MCF 10A (cell line): Measurements from ENCODE around the gene PACC1. TPM values are rescaled to one million over a fixed set of nuclear protein-coding genes. Genes with fewer than 3 reads are reported as not detected.
A peak's percentile ranks its signal among the peaks of the same experiment; 100 is the strongest.

ENCODE experiments used
- BruUV-seq: library from RNA; stranded (reverse); fragments of 400-500 nt; replicated peaks from 2 replicates; lab custom pipeline; 2021; lab: Mats Ljungman, UMichigan
- CTCF ChIA-PET: fragments of 300-600 bp; sonication (Branson Sonifier 250); formaldehyde crosslinking; extraction: SDS; loops from one replicate; lab custom pipeline; 2021; ENCODE audit warnings: antibody characterized with exemption, inconsistent platforms; lab: Yijun Ruan, JAX
- POLR2A ChIA-PET: fragments of 300-600, 350-650 bp; sonication (Branson Sonifier 250); formaldehyde crosslinking; extraction: SDS; loops from one replicate; lab custom pipeline; 2020; ENCODE audit warnings: antibody characterized with exemption, inconsistent platforms; lab: Yijun Ruan, JAX
- DNase-seq: peaks from one replicate; pipeline ENCODE4 v3.0.0-alpha.2; 2018; ENCODE audit not compliant: unreplicated experiment
- H3K27ac Mint-ChIP-seq: one replicate; pipeline ENCODE4 v1.8.0; 2022; ENCODE audit warnings: mild to moderate bottlenecking, low read depth, mixed read lengths; ENCODE audit not compliant: unreplicated experiment
- H3K27me3 Mint-ChIP-seq: one replicate; pipeline ENCODE4 v1.8.0; 2022; ENCODE audit warnings: mixed read lengths; ENCODE audit not compliant: insufficient read depth, unreplicated experiment
- H3K36me3 Mint-ChIP-seq: one replicate; pipeline ENCODE4 v1.8.0; 2022; ENCODE audit warnings: mild to moderate bottlenecking, moderate library complexity, mixed read lengths; ENCODE audit not compliant: insufficient read depth, unreplicated experiment
- H3K4me1 Mint-ChIP-seq: one replicate; pipeline ENCODE4 v1.8.0; 2022; ENCODE audit warnings: mixed read lengths; ENCODE audit not compliant: insufficient read depth, unreplicated experiment
- H3K4me3 Mint-ChIP-seq: one replicate; pipeline ENCODE4 v1.8.0; 2022; ENCODE audit warnings: mild to moderate bottlenecking, moderate library complexity, mixed read lengths; ENCODE audit not compliant: unreplicated experiment
- H3K9me3 Mint-ChIP-seq: one replicate; pipeline ENCODE4 v1.8.0; 2022; ENCODE audit warnings: mixed read lengths; ENCODE audit not compliant: unreplicated experiment
- CTCF ChIP-seq: fragments of 200-600 bp; IDR thresholded peaks from one replicate; pipeline ENCODE4 v1.8.0; 2022; ENCODE audit warnings: antibody characterized with exemption, mild to moderate bottlenecking; ENCODE audit not compliant: unreplicated experiment
- intact Hi-C: fragments of 100-400 bp; cut with micrococcal nuclease; formaldehyde crosslinking; loops from 2 replicates; pipeline ENCODE4 v1.14.1; 2022
- total RNA-seq: library from RNA; stranded (reverse); gene quantifications from 2 replicates; pipeline ENCODE4 v1.2.3, GENCODE V29; 2022

The PACC1 gene
- total RNA-seq, 1 experiment from 2014 or later, result 23.3 TPM

GRCh38 chr1:212366901-212367300, 47.8 kb downstream of the PACC1 start:
- intact Hi-C loops, result no loop called here
- H3K27me3 Mint-ChIP-seq, result no peaks in the 10 kb centered on the region
- peaks cover 15% of the 10 kb centered on the region for H3K4me1 Mint-ChIP-seq
- peak; percentile 81 for DNase-seq
- no peaks in the 10 kb centered on the region for H3K9me3 Mint-ChIP-seq
- H3K36me3 Mint-ChIP-seq, result peaks cover 69% of the 10 kb centered on the region
- H3K4me3 Mint-ChIP-seq, result no peak overlapping the region
- BruUV-seq, result no TSS peak
- H3K27ac Mint-ChIP-seq, result peak overlapping the region; percentile 5
- TF ChIP-seq CTCF, result no peak
- CTCF ChIA-PET, result interaction anchor here (0.6 to 12.0 kb wide), 42 partner anchors 8 to 688 kb away, joined by 3 to 340 read pairs (median 8); partner anchors contain the start of genes DTL and INTS7
- POLR2A ChIA-PET, result interaction anchor here (0.9 to 4.4 kb wide), 10 partner anchors 8 to 332 kb away, joined by 3 to 34 read pairs (median 6); partner anchors contain the start of genes INTS7, NENF and PPP2R5A

GRCh38 chr1:212364985-212365384, 49.7 kb downstream of the PACC1 start:
- intact Hi-C loops, result no loop called here
- H3K4me1 Mint-ChIP-seq, result peaks cover 15% of the 10 kb centered on the region
- DNase-seq, result no peak
- H3K27ac Mint-ChIP-seq, result no peak overlapping the region
- no peak for TF ChIP-seq CTCF
- H3K27me3 Mint-ChIP-seq, result no peaks in the 10 kb centered on the region
- peaks cover 70% of the 10 kb centered on the region for H3K36me3 Mint-ChIP-seq
- CTCF ChIA-PET, result interaction anchor here (0.7 to 12.0 kb wide), 18 partner anchors 9 to 684 kb away, joined by 3 to 340 read pairs (median 12); partner anchors contain the start of genes DTL and INTS7
- H3K4me3 Mint-ChIP-seq, result no peak overlapping the region
- POLR2A ChIA-PET, result interaction anchor here (0.6 to 4.4 kb wide), 7 partner anchors 9 to 305 kb away, joined by 3 to 34 read pairs (median 3); partner anchors contain the start of gene NENF
- H3K9me3 Mint-ChIP-seq, result no peaks in the 10 kb centered on the region
- no TSS peak for BruUV-seq

- Mint-ChIP-seq H3K36me3 (peaks cover 77% of the 10 kb centered on the region), H3K27me3 (no peaks in the 10 kb centered on the region), H3K4me1 (no peaks in the 10 kb centered on the region), H3K27ac (no peak overlapping the region), H3K9me3 (no peaks in the 10 kb centered on the region), H3K4me3 (no peak overlapping the region)
- no peak for DNase-seq
- ChIA-PET CTCF (interaction anchor here (0.5 to 12.0 kb wide), 8 partner anchors 8 to 306 kb away, joined by 3 to 340 read pairs (median 8); no protein-coding TSS in a partner anchor), POLR2A (interaction anchor here (0.5 to 1.9 kb wide), 4 partner anchors 8 to 219 kb away, joined by 3 to 5 read pairs (median 3); no protein-coding TSS in a partner anchor)
- no TSS peak for BruUV-seq
- TF ChIP-seq CTCF, result no peak
- intact Hi-C loops, result no loop called here
These were observed 54.7 kb downstream of the PACC1 start for GRCh38 chr1:212359794-212360479.

GRCh38 chr1:212355230-212355969, 59.3 kb downstream of the PACC1 start:
- intact Hi-C loops, result no loop called here
- H3K27ac Mint-ChIP-seq, result no peak overlapping the region
- BruUV-seq, result no TSS peak
- H3K4me3 Mint-ChIP-seq, result no peak overlapping the region
- H3K9me3 Mint-ChIP-seq, result no peaks in the 10 kb centered on the region
- H3K27me3 Mint-ChIP-seq, result no peaks in the 10 kb centered on the region
- TF ChIP-seq CTCF, result no peak
- H3K36me3 Mint-ChIP-seq, result peaks cover 62% of the 10 kb centered on the region
- CTCF ChIA-PET, result interaction anchor here (0.6 to 2.0 kb wide), 11 partner anchors 11 to 320 kb away, joined by 3 to 38 read pairs (median 5); partner anchors contain the start of genes DTL and INTS7
- POLR2A ChIA-PET, result interaction anchor here (1.3 kb wide), 1 partner anchor 11 kb away, joined by 3 read pairs; no protein-coding TSS in a partner anchor
- H3K4me1 Mint-ChIP-seq, result peaks cover 6% of the 10 kb centered on the region
- DNase-seq, result no peak
